ENCODE data around the gene ZCCHC17.

The ZCCHC17 gene

GRCh38 chr1:31412205-31412604, 115.4 kb downstream of the ZCCHC17 start:
- no peak for TF ChIP-seq CTCF (IDR thresholded peaks at IDR 0.05; ENCODE audit: low read depth, low read length)
- no peak for DNase-seq (ENCODE audit: extremely low read depth, low read depth)

- DNase-seq (ENCODE audit: extremely low read depth, low read depth) = no peak
- no peak for TF ChIP-seq CTCF (IDR thresholded peaks at IDR 0.05; ENCODE audit: low read depth, low read length)
These were observed 116.0 kb downstream of the ZCCHC17 start, which contains the start of gene SERINC2 for GRCh38 chr1:31412732-31413404. Gene SERINC2, plus strand, starts transcription at chr1:31413213. Its CDS starts 53 bp downstream, at chr1:31413266.

GRCh38 chr1:31413405-31414001, 116.7 kb downstream of the ZCCHC17 start:
- TF ChIP-seq CTCF (IDR thresholded peaks at IDR 0.05; ENCODE audit: low read depth, low read length) = no peak
- no peak for DNase-seq (ENCODE audit: extremely low read depth, low read depth)

Measured in AG09319 (cell line).